HL-60/S4 treated with phorbol 12-myristate 13-acetate at 8.2 ng/mL for 4 days and 3 days (cell line): Measurements from ENCODE around the gene MAPKAP1.

Source experiments
- in situ Hi-C: fragments of 300-500 bp; cut with MboI; formaldehyde crosslinking; loops from 2 replicates; pipeline ENCODE4 v1.15.0; 2022; ENCODE audit warnings: low sequenced_read_pairs

Gene MAPKAP1

GRCh38 chr9:125646217-125646616 lies 60.8 kb downstream of the MAPKAP1 start:
- in situ Hi-C loops: no loop called here

- in situ Hi-C loops: no loop called here
Observed at GRCh38 chr9:125644819-125645507, 62.0 kb downstream of the MAPKAP1 start.

GRCh38 chr9:125642311-125642710 lies 64.7 kb downstream of the MAPKAP1 start:
- in situ Hi-C loops: no loop called here

GRCh38 chr9:125639057-125639456 lies 68.0 kb downstream of the MAPKAP1 start:
- in situ Hi-C loops: no loop called here

GRCh38 chr9:125638239-125639045 lies 68.6 kb downstream of the MAPKAP1 start:
- in situ Hi-C loops: no loop called here

- in situ Hi-C loops: no loop called here
Observed at GRCh38 chr9:125637241-125637640, 69.8 kb downstream of the MAPKAP1 start.

- in situ Hi-C loops: no loop called here
Observed at GRCh38 chr9:125635888-125636287, 71.1 kb downstream of the MAPKAP1 start.

GRCh38 chr9:125634040-125634717 lies 72.8 kb downstream of the MAPKAP1 start:
- in situ Hi-C loops: no loop called here

GRCh38 chr9:125633116-125633745 lies 73.8 kb downstream of the MAPKAP1 start:
- in situ Hi-C loops: no loop called here

GRCh38 chr9:125632321-125633115 lies 74.5 kb downstream of the MAPKAP1 start:
- in situ Hi-C loops: no loop called here

GRCh38 chr9:125631391-125632085 lies 75.5 kb downstream of the MAPKAP1 start:
- in situ Hi-C loops: no loop called here

- in situ Hi-C loops: no loop called here
Observed at GRCh38 chr9:125630436-125630835, 76.6 kb downstream of the MAPKAP1 start.

GRCh38 chr9:125629446-125629845 lies 77.6 kb downstream of the MAPKAP1 start:
- in situ Hi-C loops: no loop called here

- in situ Hi-C loops: no loop called here
Observed at GRCh38 chr9:125626187-125626586, 80.8 kb downstream of the MAPKAP1 start.

- in situ Hi-C loops: no loop called here
Observed at GRCh38 chr9:125621170-125621569, 85.8 kb downstream of the MAPKAP1 start.

GRCh38 chr9:125620216-125620615 lies 86.8 kb downstream of the MAPKAP1 start:
- in situ Hi-C loops: no loop called here

GRCh38 chr9:125617087-125617486 lies 89.9 kb downstream of the MAPKAP1 start:
- in situ Hi-C loops: no loop called here

GRCh38 chr9:125613141-125613540 lies 93.9 kb downstream of the MAPKAP1 start:
- in situ Hi-C loops: no loop called here

- in situ Hi-C loops: no loop called here
Observed at GRCh38 chr9:125612616-125613015, 94.4 kb downstream of the MAPKAP1 start.
